Transverse colon (tissue), 4 donors: ENCODE results near the gene RAB5B.

Experiments used
- CTCF ChIP-seq, 5 experiments: fragments of 200-600 bp in 3 of 5; fragments of 450-650 bp in 2 of 5; sonication (generic) in 3 of 5; IDR thresholded peaks; 1 replicate in 2 of 5; 2 replicates in 3 of 5; pipeline ENCODE4 v1.5.1; 2016 to 2017; ENCODE audit warnings: antibody characterized with exemption in 5 of 5, inconsistent platforms in 3 of 5, mild to moderate bottlenecking in 2 of 5, moderate library complexity in 1 of 5
- EP300 ChIP-seq: sonication (generic); formaldehyde crosslinking; IDR thresholded peaks from one replicate; pipeline ENCODE4 v1.6.1; 2017; ENCODE audit warnings: antibody characterized with exemption, low read depth
- POLR2A ChIP-seq: fragments of 450-650 bp; IDR thresholded peaks from one replicate; pipeline ENCODE4 v1.6.1; 2016; ENCODE audit warnings: antibody characterized with exemption, mild to moderate bottlenecking, moderate library complexity
- POLR2AphosphoS5 ChIP-seq, 3 donors: sonication (generic); formaldehyde crosslinking; IDR thresholded peaks; one replicate each; pipeline ENCODE4 v1.6.1; 2016; ENCODE audit warnings: antibody characterized with exemption in 3 of 3

GRCh38 chr12:55979069-55979468 lies 5.2 kb downstream of the RAB5B start:
- TF ChIP-seq POLR2A = no peak
- no peak for TF ChIP-seq POLR2AphosphoS5 (IDR thresholded peaks at IDR 0.05)
- no peak for TF ChIP-seq CTCF (IDR thresholded peaks at IDR 0.05)
- no peak for TF ChIP-seq EP300
